ENCODE results near the gene VPS33B. TPM values are rescaled to one million over a fixed set of nuclear protein-coding genes. Genes with fewer than 3 reads are reported as not detected.

VPS33B gene
- total RNA-seq, 1 experiment from 2014 or later: 16.3 TPM

GRCh38 chr15:91054816-91055215, 32.4 kb upstream of the VPS33B start:
- Histone ChIP-seq H2BK15ac (ENCODE audit: low read depth, low read length) (no peak overlapping the region), H2BK12ac (ENCODE audit: insufficient read length, low read depth, low read length) (no peak overlapping the region), H3K18ac (ENCODE audit: insufficient read length, low read depth, low read length) (no peak overlapping the region), H2AFZ (ENCODE audit: low read length) (no peak overlapping the region), H3K23me2 (ENCODE audit: insufficient read length, low read depth, low read length, poor library complexity, severe bottlenecking) (no peaks in the 10 kb centered on the region), H3K79me2 (ENCODE audit: insufficient read depth, low read length) (no peaks in the 10 kb centered on the region), H3K9ac (ENCODE audit: extremely low read depth, insufficient read length, low read length) (no peak overlapping the region), H4K8ac (replicated peaks; ENCODE audit: insufficient read length, low read depth, low read length) (no peak overlapping the region), H3K23ac (ENCODE audit: insufficient read length, low read depth, low read length) (no peak overlapping the region), H4K5ac (ENCODE audit: insufficient read length, low read depth, low read length) (no peak overlapping the region), H4K91ac (ENCODE audit: insufficient read length, low read depth, low read length) (no peak overlapping the region), H2BK5ac (ENCODE audit: insufficient read length, low read length) (no peak overlapping the region), H2BK120ac (ENCODE audit: low read depth, low read length, poor library complexity, severe bottlenecking) (no peak overlapping the region), H2AK5ac (ENCODE audit: insufficient read length, low read length) (no peak overlapping the region), H3K4me1 (ENCODE audit: insufficient read depth, low read length) (no peaks in the 10 kb centered on the region), H3K4ac (ENCODE audit: low read depth, low read length) (no peak overlapping the region), H3T11ph (ENCODE audit: low read length) (no peak overlapping the region), H2BK20ac (ENCODE audit: low read depth, low read length, poor library complexity, severe bottlenecking) (no peak overlapping the region), H3K9me3 (ENCODE audit: control insufficient read depth, low read depth, low read length) (no peaks in the 10 kb centered on the region), H3K27ac (ENCODE audit: insufficient read length, low read depth, low read length) (no peak overlapping the region), H3K27me3 (ENCODE audit: insufficient read depth, low read length) (no peaks in the 10 kb centered on the region), H3K4me2 (ENCODE audit: insufficient read depth, insufficient read length, low read length) (no peak overlapping the region), H3K56ac (ENCODE audit: insufficient read length, low read depth, low read length) (no peak overlapping the region), H3K14ac (ENCODE audit: insufficient read depth, low read length) (no peak overlapping the region), H4K20me1 (ENCODE audit: control insufficient read depth, insufficient read depth, insufficient read length) (no peaks in the 10 kb centered on the region), H3K79me1 (ENCODE audit: insufficient read depth, low read depth, low read length, poor library complexity, severe bottlenecking) (no peaks in the 10 kb centered on the region)
- WGBS (ENCODE audit: extremely low coverage, insufficient read length, low lambda C conversion rate): no CpG with 5 or more reads among the region's 2 CpGs
- Mint-ChIP-seq H3K27ac (no peak overlapping the region), H3K4me1 (peaks cover 4 to 9% of the 10 kb centered on the region in 2 experiments; a peak in 2 of 4 replicates), H3K4me3 (no peak overlapping the region), H3K36me3 (ENCODE audit: insufficient read depth in 1 of 3, low read depth in 3 of 3) (no peaks in the 10 kb centered on the region), H3K27me3 (ENCODE audit: low read depth) (peaks cover 48% of the 10 kb centered on the region), H3K9me3 (no peaks in the 10 kb centered on the region; a peak in 1 of 5 replicates)
- TF ChIP-seq CTCF (conservative IDR thresholded peaks at IDR 0.05): no peak
- no peak for DNase-seq

Measured in H9 (cell line).